Tongue (tissue), 2 donors: ENCODE measurements around the gene ITGA8. TPM values are rescaled to one million over a fixed set of nuclear protein-coding genes. Genes with fewer than 3 reads are reported as not detected.
"Not testable (repeated sequence)": the region's sequence is repeated elsewhere in the genome, so short reads cannot be mapped to it uniquely, and the experiment has no call there.

ENCODE experiments used
- DNase-seq: peaks from one replicate; pipeline ENCODE4 v3.0.0-alpha.2; 2015
- total RNA-seq: library from RNA; depleted of rRNA; stranded (reverse); fragments of >200 nt; gene quantifications from one replicate; pipeline ENCODE4 v1.2.3, GENCODE V29; 2014

The ITGA8 gene
- 18.8 TPM for total RNA-seq

DNA sequence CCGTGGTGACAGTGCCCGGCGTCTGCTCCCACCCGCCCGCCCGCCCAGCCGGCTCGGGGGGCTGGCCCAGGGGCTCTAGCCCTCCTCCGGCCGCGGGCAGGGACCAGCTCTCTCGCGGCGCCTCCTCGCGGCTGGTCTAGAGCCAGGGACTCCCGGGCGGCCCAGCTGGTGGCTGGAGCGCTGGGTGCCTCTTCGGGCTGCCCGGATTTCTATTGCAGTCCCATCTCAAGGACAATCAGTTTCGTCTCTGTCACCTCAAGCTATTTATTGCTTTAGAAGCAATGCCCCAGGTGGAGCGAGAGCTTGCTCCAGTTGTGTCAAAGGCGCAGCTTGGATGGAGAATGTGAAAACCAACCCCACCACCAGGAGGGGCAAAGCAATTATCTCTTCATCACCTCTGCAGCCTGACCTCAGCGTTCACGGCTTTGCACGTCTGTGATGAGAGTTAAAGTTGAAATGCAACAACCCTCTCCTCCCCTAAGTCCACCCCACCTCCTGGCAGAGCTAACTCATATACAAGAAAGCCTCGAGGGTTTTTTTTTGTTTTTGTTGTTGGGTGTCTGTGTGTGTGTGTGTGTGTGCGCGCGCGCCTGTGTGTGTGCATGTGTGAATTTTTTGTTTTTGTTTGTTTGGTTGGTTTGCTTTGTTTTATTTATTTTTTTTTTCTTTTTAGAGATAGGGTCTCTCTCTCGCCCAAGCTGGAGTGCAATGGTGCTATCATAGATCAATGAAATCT, at the start of gene ITGA8:
Gene ITGA8 (minus strand): TSS at position 24 of the 736 bp plus-strand sequence. CDS start 151 bp downstream, outside the sequence.
- DNase-seq: peak; percentile 81

DNA sequence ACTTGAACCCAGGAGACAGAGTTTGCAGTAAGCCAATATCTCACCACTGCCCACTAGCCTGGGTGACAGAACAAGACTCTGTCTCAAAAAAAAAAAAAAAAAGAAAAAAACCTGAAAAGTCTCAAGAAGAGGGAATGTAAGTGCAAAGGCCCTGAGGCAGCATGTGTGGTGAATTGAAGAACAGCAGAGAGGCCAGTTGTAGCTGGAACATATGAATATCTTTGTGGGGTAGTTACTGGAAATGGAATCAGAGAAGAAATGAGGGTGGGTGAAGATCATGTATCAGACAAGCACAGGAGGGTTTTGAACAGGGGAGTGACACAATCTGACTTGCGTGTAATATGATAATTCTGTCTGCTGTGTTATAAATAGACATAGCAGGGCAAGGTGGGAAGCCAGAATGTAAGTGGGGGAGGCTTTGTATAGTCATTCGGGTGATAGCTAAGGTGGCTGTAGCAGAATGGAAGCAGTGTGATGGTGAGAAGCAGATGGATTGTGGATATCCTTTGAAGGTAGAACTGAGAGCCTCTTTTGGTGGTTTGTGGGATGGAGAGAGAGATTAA, 45.3 kb upstream of the ITGA8 start:
- no peak for DNase-seq

- DNase-seq: no peak
These were observed 43.3 kb upstream of the ITGA8 start for GRCh38 chr10:15763006-15763405.

GRCh38 chr10:15762239-15762638, 42.5 kb upstream of the ITGA8 start:
- DNase-seq: not testable (repeated sequence)

- not testable (repeated sequence) for DNase-seq
These were observed 41.5 kb upstream of the ITGA8 start for GRCh38 chr10:15761224-15761623.

DNA sequence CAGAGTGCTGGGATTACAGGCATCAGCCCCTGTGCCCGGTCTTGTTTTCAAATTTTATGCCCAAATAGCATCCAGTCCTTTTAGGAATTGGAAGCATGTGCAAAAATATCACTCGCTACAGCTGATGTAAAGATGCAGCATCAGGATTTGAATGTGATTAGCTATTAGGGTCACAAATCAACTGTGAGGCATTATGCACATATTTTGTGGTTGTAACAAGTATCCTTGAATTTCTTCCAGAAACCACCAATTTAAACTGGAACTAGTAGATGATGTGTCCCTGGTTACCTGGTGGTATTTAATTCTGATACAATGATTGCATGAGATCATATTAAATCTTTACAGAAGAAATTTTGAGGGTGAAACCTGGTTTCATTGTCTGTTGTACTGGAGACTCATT, 41.0 kb upstream of the ITGA8 start:
- no peak for DNase-seq

- DNase-seq: no peak
These were observed 39.5 kb upstream of the ITGA8 start for GRCh38 chr10:15759265-15759664.

DNA sequence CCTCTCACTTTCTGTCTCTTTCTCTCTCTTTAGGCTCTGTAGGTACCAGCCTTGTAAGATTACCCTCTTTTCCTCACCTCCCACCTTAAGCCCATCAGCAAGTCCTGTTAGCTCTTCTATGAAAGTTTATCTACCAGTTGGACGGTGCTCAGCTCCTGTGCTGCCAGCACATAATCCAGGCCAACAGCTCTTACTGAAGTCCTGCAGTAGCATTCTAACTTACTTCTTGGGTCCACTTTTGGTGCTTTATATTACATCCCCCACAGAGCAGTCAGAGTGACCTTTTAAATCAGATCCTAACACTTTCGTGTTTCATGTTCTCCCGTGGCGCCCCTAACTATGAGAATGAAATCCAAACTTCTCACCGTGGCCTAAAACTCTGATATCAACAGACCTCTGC, 38.9 kb upstream of the ITGA8 start:
- no peak for DNase-seq

DNA sequence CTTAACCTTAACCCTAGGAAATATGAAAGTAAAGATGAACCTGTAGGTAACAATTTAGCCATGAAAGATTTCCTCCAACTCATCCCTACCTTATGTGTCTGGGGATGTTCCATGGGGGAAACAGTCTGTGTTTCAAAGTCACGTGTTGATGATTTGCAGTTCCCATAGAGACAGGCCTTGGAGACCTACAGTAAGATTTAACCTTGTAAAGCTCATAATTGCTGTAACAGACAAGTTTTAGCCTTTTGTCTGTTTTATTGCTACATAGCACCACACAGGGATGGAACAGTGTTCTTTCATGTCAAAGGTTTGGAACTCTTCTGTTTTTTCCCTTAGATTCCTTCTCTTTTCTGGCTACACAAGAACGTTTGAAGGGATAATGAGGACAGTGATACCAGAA, 35.2 kb upstream of the ITGA8 start:
- DNase-seq: peak; percentile 51

- DNase-seq: peak; percentile 71
These were observed 31.3 kb upstream of the ITGA8 start for GRCh38 chr10:15751046-15751445.

- peak; percentile 89 for DNase-seq
These were observed 28.4 kb upstream of the ITGA8 start for GRCh38 chr10:15748126-15748525.

DNA sequence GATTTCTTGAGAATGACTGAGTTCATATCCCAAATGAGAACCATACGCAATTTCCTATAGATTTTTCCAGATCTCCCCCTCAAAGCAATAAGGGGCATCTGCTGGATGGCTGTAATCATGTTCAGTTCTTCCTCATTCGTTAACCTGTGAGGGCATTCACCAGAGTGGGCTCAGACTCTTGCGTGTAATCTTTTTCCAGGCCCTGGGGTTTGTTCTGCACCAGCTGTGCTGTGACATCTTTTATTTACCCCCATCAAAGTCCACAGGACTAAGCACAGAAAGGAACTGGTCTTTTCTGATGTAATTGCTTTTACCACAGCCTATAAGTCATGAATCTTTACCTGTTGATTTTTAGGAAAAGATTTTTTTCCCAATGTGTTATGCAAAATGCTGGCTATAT, 27.9 kb upstream of the ITGA8 start:
- DNase-seq: peak; percentile 20

GRCh38 chr10:15745751-15746150, 26.0 kb upstream of the ITGA8 start:
- peak; percentile 96 for DNase-seq

- DNase-seq: peak; percentile 41
These were observed 24.6 kb upstream of the ITGA8 start for GRCh38 chr10:15744217-15744865.

DNA sequence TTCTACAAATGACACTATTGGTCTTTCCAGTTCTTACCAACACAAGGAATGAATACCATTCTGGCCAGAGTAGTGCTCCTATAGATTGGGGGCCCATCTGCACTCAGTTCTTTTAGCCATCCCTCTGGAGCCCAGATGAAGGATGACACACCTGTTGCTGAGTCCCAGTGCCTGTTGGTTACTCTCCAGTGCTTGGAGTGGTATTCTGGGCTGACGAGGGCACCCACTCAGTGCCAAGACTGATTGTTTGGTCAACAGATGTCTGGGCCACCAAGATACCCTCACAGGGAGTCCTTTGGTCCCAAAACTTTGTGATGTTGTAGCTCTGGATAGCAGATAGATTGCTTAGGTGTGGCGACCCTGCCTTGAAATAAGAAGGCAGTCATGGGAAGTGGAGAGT, 23.7 kb upstream of the ITGA8 start:
- no peak for DNase-seq

GRCh38 chr10:15742836-15743235, 23.1 kb upstream of the ITGA8 start:
- DNase-seq: peak; percentile 49

- no peak for DNase-seq
These were observed 22.4 kb upstream of the ITGA8 start for GRCh38 chr10:15742102-15742501.

- DNase-seq: no peak
These were observed 21.9 kb upstream of the ITGA8 start for GRCh38 chr10:15741581-15741980.

GRCh38 chr10:15740261-15740660, 20.5 kb upstream of the ITGA8 start:
- DNase-seq: no peak

DNA sequence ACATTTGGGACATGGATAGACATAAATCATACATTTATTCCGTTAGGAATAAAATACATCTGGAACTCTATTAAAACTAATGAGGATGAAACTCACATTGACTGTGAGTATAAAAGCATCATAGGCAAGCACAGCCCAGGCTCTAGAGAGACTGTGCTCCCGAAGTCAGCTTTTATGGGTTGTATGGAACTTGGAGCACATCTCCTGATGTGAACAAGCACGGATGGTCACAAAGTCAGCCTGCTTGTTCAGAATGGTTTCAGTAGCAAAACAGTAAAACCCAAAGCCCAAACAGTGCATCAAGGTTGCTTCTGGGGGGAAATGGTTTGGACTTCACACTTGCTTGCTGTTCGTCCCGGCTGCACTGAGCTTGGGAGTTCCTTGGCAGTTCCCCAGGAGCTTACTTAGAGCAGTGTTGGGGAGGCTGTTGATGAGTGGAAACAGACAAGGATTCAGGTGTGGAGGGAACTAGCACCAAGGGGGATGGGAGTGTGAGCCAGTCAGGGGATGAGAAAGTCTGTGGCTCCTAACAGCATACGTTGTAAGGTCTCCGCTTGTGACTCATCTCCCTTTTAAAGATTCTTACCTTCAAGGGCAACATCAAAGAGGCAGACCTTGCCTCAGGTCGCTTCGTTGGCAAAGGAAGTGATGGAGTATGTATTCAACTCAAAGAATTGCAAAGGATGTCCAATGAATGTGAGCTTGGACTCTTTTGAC, 19.7 kb upstream of the ITGA8 start:
- peak; percentile 86 for DNase-seq

GRCh38 chr10:15738270-15738925, 18.7 kb upstream of the ITGA8 start:
- peak; percentile 97 for DNase-seq

GRCh38 chr10:15737656-15738055, 17.9 kb upstream of the ITGA8 start:
- DNase-seq: peak; percentile 44
